ENCODE data around the gene KIAA0319L. TPM values are rescaled to one million over a fixed set of nuclear protein-coding genes. Genes with fewer than 3 reads are reported as not detected.
A peak's percentile ranks its signal among the peaks of the same experiment; 100 is the strongest.

KIAA0319L gene
- total RNA-seq, 1 donor from 2014 or later = 69.2 TPM

GRCh38 chr1:35568975-35569395 lies 11.8 kb upstream of the KIAA0319L start:
- Mint-ChIP-seq H3K36me3 (ENCODE audit: low read depth, unreplicated experiment) (peaks cover 19% of the 10 kb centered on the region), H3K4me1 (ENCODE audit: unreplicated experiment) (peaks cover 11% of the 10 kb centered on the region), H3K27ac (ENCODE audit: unreplicated experiment) (no peak overlapping the region), H3K9me3 (ENCODE audit: unreplicated experiment) (no peaks in the 10 kb centered on the region), H3K4me3 (ENCODE audit: unreplicated experiment) (no peak overlapping the region), H3K27me3 (ENCODE audit: unreplicated experiment) (peaks cover 12% of the 10 kb centered on the region)
- TF ChIP-seq CTCF (IDR thresholded peaks at IDR 0.05; ENCODE audit: unreplicated experiment) = peak; percentile 85
- peak; percentile 76 for DNase-seq (ENCODE audit: low spot score)

- Mint-ChIP-seq H3K9me3 (ENCODE audit: unreplicated experiment) (no peaks in the 10 kb centered on the region), H3K4me1 (ENCODE audit: unreplicated experiment) (peaks cover 16% of the 10 kb centered on the region), H3K36me3 (ENCODE audit: low read depth, unreplicated experiment) (peaks cover 19% of the 10 kb centered on the region), H3K27ac (ENCODE audit: unreplicated experiment) (no peak overlapping the region), H3K27me3 (ENCODE audit: unreplicated experiment) (peaks cover 12% of the 10 kb centered on the region), H3K4me3 (ENCODE audit: unreplicated experiment) (no peak overlapping the region)
- no peak for DNase-seq (ENCODE audit: low spot score)
- TF ChIP-seq CTCF (IDR thresholded peaks at IDR 0.05; ENCODE audit: unreplicated experiment) = no peak
Observed at GRCh38 chr1:35567947-35568558, 10.8 kb upstream of the KIAA0319L start.

GRCh38 chr1:35565742-35566133 lies 8.5 kb upstream of the KIAA0319L start:
- Mint-ChIP-seq H3K27ac (ENCODE audit: unreplicated experiment) (no peak overlapping the region), H3K27me3 (ENCODE audit: unreplicated experiment) (peaks cover 7% of the 10 kb centered on the region), H3K4me3 (ENCODE audit: unreplicated experiment) (no peak overlapping the region), H3K9me3 (ENCODE audit: unreplicated experiment) (no peaks in the 10 kb centered on the region), H3K4me1 (ENCODE audit: unreplicated experiment) (peaks cover 16% of the 10 kb centered on the region), H3K36me3 (ENCODE audit: low read depth, unreplicated experiment) (peaks cover 27% of the 10 kb centered on the region)
- no peak for DNase-seq (ENCODE audit: low spot score)
- TF ChIP-seq CTCF (IDR thresholded peaks at IDR 0.05; ENCODE audit: unreplicated experiment) = no peak

GRCh38 chr1:35564884-35565741 lies 7.9 kb upstream of the KIAA0319L start:
- peaks cover 6% of the 10 kb centered on the region for H3K27me3 Mint-ChIP-seq (ENCODE audit: unreplicated experiment)
- H3K9me3 Mint-ChIP-seq (ENCODE audit: unreplicated experiment) = no peaks in the 10 kb centered on the region
- H3K36me3 Mint-ChIP-seq (ENCODE audit: low read depth, unreplicated experiment) = peaks cover 27% of the 10 kb centered on the region
- H3K27ac Mint-ChIP-seq (ENCODE audit: unreplicated experiment) = peak overlapping the region; percentile 45
- TF ChIP-seq CTCF (IDR thresholded peaks at IDR 0.05; ENCODE audit: unreplicated experiment) = peak; percentile 34
- H3K4me3 Mint-ChIP-seq (ENCODE audit: unreplicated experiment) = peak overlapping the region; percentile 68
- H3K4me1 Mint-ChIP-seq (ENCODE audit: unreplicated experiment) = peaks cover 16% of the 10 kb centered on the region
- DNase-seq (ENCODE audit: low spot score) = no peak
